Stimulated activated memory B cell treated with anti-CD40 and anti-IgM and Interleukin-4, amounts not matched to agents 10 μg/mL and 1 μg/mL and 100 μg/mL, for 72 hours (primary cell): ENCODE data around the gene POLH.
A peak's percentile ranks its signal among the peaks of the same experiment; 100 is the strongest.
"Not testable (repeated sequence)": the region's sequence is repeated elsewhere in the genome, so short reads cannot be mapped to it uniquely, and the experiment has no call there.

Experiments
- ATAC-seq: fragments of 150-1000 bp; cut with Tn5 transposase; 2 replicates; pipeline ENCODE4 v1.10.0; 2021
- H3K27ac Mint-ChIP-seq: one replicate; pipeline ENCODE4 v1.8.0; 2022; ENCODE audit warnings: mild to moderate bottlenecking, mixed read lengths
- H3K27me3 Mint-ChIP-seq: one replicate; pipeline ENCODE4 v1.8.0; 2022; ENCODE audit warnings: mixed read lengths
- H3K36me3 Mint-ChIP-seq: one replicate; pipeline ENCODE4 v1.8.0; 2022; ENCODE audit warnings: mixed read lengths
- H3K4me1 Mint-ChIP-seq: one replicate; pipeline ENCODE4 v1.8.0; 2022; ENCODE audit warnings: mixed read lengths
- H3K4me3 Mint-ChIP-seq: one replicate; pipeline ENCODE4 v1.8.0; 2022; ENCODE audit warnings: mild to moderate bottlenecking, moderate library complexity, mixed read lengths
- H3K9me3 Mint-ChIP-seq: one replicate; pipeline ENCODE4 v1.8.0; 2022; ENCODE audit warnings: mixed read lengths

POLH gene

DNA sequence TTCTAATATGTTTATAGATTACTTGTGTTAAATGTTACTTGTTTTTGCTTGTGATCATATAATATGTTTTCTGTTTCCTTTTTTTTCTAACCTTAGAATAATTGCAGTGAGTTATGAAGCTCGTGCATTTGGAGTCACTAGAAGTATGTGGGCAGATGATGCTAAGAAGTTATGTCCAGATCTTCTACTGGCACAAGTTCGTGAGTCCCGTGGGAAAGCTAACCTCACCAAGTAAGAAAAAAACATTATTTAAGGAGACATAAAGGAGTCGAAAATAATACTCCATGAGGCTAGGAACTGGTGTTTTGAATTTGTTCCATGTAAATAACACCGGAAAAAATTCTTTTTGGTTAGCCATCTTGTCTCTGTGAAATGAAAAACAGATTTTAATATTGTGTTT, 6.9 kb downstream of the POLH start:
- Mint-ChIP-seq H3K27ac (no peak overlapping the region), H3K36me3 (peaks cover 31% of the 10 kb centered on the region), H3K4me3 (no peak overlapping the region), H3K4me1 (peaks cover 22% of the 10 kb centered on the region), H3K27me3 (no peaks in the 10 kb centered on the region), H3K9me3 (no peaks in the 10 kb centered on the region)
- ATAC-seq: no peak

DNA sequence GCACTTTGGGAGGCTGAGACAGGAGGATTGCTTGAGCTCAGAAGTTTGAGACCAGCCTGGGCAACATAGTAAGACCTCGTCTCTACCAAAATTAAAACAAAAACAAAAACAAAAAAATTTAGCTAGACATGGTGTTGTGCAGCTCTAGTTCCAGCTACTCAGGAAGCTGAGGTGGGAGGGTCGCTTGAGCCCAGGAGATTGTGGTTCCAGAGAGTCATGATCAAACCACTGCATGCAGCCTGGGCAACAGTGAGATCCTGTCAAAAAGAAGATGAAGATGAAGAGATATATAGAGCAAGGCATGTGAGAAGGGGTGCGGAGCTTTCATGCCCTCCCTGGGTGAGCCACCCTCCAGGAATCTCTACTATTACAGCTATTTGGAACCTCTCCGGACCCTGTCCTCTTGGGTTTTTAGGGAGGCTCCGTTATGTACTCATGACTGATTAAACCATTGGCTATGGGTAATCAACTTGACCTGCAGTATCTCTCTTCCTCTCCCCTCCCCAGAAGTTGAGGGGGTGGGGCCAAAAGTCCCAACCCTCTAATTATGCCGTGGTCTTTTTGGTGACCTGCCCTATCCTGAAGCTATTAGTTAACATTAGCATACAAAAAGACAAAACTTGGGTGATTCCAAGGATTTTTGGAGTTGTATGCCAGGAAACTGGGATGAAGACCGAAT, 9.0 kb downstream of the POLH start:
- Mint-ChIP-seq H3K27ac (no peak overlapping the region), H3K4me1 (peaks cover 6% of the 10 kb centered on the region), H3K9me3 (no peaks in the 10 kb centered on the region), H3K27me3 (no peaks in the 10 kb centered on the region), H3K36me3 (peaks cover 47% of the 10 kb centered on the region), H3K4me3 (no peak overlapping the region)
- no peak for ATAC-seq

DNA sequence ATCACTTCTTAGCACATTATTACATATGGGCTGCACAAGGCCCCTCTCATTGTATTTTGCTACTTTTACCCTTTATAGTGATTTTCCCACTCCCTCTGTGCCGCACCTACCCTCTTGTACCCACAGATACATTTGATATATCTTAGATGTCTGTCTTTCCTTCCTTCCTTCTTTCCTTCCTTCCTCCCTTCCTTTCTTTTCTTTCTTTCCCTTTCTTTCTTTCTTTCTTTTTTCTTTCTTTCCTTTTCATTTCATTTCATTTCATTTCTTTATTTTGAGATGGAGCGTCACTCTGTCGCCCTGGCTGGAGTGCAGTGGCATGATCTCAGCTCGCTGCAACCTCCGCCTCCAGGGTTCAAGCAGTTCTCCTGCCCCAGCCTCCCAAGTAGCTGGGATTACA, 12.2 kb downstream of the POLH start:
- H3K27ac Mint-ChIP-seq: no peak overlapping the region
- peaks cover 6% of the 10 kb centered on the region for H3K4me1 Mint-ChIP-seq
- no peaks in the 10 kb centered on the region for H3K27me3 Mint-ChIP-seq
- H3K9me3 Mint-ChIP-seq: no peaks in the 10 kb centered on the region
- no peak for ATAC-seq
- H3K36me3 Mint-ChIP-seq: peaks cover 48% of the 10 kb centered on the region
- H3K4me3 Mint-ChIP-seq: no peak overlapping the region

DNA sequence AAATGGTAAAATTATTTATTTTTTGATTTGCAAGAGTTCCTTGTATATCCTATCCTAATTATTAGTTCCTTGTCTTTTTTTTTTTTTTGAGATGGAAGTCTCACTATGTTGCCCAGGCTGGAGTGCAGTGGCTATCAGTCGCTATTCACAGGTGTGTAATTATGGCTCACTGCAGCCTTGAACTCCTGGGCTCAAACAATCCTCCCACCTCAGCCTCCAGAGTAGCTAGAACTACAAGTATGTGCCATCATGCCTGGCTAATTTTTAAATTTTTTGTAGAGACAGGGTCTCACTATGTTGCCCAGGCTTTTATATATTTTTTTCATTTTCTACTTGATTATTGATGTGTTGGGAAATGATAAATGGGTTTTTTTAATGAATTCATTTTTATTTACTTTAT, 13.6 kb downstream of the POLH start:
- ATAC-seq, H3K27me3 Mint-ChIP-seq, H3K27ac Mint-ChIP-seq, H3K4me1 Mint-ChIP-seq, H3K4me3 Mint-ChIP-seq, H3K9me3 Mint-ChIP-seq: not testable (repeated sequence)
- peaks cover 39% of the 10 kb centered on the region for H3K36me3 Mint-ChIP-seq

DNA sequence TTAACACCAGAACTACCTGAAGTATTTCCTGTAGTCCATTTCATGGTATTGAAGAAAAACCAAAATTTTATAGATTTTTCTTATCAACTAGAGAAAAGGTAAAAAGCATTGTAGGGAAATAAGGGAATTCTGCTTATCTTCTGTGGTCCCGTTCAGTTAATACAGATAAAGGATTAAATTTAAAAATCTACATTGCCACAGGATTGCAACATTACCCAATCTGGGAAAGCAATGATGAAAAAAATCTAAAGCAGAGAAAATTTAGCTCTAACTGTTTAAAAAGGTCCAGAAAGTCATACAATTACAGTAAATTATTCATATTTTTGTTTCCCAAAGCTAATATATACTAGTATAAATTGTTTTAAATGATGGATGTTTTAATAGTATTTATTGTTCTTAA, 18.0 kb downstream of the POLH start:
- no peak for ATAC-seq
- Mint-ChIP-seq H3K27ac (no peak overlapping the region), H3K36me3 (peaks cover 30% of the 10 kb centered on the region), H3K4me1 (no peaks in the 10 kb centered on the region), H3K4me3 (no peak overlapping the region), H3K9me3 (no peaks in the 10 kb centered on the region), H3K27me3 (no peaks in the 10 kb centered on the region)

DNA sequence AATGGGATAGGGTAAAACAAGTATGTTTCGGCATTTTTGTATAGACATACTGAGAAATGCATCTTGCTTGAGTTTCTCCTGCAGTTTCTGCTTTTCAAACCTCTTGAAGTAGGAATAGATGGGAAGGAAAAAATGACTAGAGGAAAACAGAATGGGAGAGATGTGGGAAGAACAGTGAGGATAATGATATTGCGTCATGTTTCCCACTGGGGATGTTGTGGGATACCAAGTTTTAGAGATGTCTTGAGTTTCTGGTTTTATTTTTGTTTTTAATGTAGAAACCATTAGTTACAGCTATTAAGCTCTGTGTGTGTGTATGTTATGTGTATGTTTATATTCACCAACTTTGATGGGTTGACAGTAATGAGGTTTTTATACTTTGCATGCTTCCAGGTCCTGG, 24.6 kb downstream of the POLH start:
- H3K4me3 Mint-ChIP-seq: no peak overlapping the region
- no peak for ATAC-seq
- no peaks in the 10 kb centered on the region for H3K27me3 Mint-ChIP-seq
- H3K4me1 Mint-ChIP-seq: no peaks in the 10 kb centered on the region
- peaks cover 53% of the 10 kb centered on the region for H3K36me3 Mint-ChIP-seq
- H3K27ac Mint-ChIP-seq: no peak overlapping the region
- no peaks in the 10 kb centered on the region for H3K9me3 Mint-ChIP-seq

DNA sequence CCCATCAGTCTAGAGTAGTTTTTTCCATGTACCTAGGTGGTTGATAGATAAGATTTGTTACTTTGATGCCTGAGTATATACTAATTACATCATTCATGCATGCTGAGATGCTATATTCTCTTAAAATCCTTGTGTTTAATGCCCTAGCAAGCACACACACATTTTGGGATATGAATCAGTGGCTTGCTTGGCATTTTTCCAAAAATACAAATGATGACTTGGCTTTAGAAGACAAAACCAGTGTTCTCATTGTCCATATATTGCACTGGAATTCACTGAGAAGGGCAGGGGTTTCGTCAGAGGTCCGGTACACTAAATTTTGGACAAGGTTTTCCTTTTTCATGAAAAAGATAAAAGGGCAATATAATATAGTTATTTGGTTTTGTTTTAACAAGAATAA, 28.2 kb downstream of the POLH start:
- Mint-ChIP-seq H3K4me3 (no peak overlapping the region), H3K36me3 (peaks cover 53% of the 10 kb centered on the region), H3K4me1 (peaks cover 13% of the 10 kb centered on the region), H3K27me3 (no peaks in the 10 kb centered on the region), H3K9me3 (no peaks in the 10 kb centered on the region), H3K27ac (no peak overlapping the region)
- ATAC-seq: no peak

DNA sequence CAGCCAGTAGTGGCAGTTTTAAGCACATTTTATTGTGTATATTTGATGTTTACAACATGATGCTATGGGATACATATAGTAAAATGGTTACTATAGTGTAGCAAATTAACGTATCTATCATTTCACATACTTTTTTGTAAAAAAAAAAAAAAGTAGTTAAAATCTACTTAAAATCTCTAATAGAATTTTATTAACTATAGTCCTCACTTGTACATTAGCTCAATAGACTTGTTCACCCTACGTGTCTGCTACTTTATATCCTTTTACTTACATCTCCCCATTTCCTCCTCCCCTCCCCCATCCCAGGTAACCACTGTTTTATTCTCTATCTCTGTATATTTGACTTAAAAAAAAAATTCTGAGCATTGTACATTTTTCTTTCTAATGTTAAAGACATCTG, 30.0 kb downstream of the POLH start:
- Mint-ChIP-seq H3K4me1 (peaks cover 15% of the 10 kb centered on the region), H3K4me3 (no peak overlapping the region), H3K9me3 (no peaks in the 10 kb centered on the region), H3K36me3 (peaks cover 46% of the 10 kb centered on the region), H3K27me3 (no peaks in the 10 kb centered on the region), H3K27ac (no peak overlapping the region)
- ATAC-seq: no peak

DNA sequence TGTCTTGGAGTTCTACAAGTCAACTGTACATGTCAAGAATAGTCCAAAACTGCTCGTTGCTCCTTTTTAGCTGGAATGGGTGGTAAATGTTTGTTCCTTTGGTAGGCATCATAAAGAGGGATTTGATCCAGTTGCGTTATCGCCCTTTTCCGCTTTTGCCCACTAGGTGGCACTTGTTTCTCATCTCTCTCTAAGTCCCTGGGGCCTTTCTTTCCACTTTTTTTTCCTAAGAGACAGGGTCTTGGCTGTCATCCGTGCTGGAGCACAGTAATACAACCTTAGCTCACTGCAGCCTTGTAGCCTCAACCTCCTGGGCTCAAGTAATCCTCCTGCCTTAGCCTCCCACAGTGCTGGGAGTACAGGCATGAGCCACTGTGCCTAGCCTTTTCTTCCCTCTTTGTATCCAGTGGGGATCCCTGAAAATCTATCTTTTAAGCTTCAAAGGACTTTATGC, 32.4 kb downstream of the POLH start:
- ATAC-seq: no peak
- H3K27me3 Mint-ChIP-seq: no peaks in the 10 kb centered on the region
- no peak overlapping the region for H3K4me3 Mint-ChIP-seq
- no peaks in the 10 kb centered on the region for H3K9me3 Mint-ChIP-seq
- peaks cover 15% of the 10 kb centered on the region for H3K4me1 Mint-ChIP-seq
- H3K27ac Mint-ChIP-seq: peak overlapping the region; percentile 9
- H3K36me3 Mint-ChIP-seq: peaks cover 40% of the 10 kb centered on the region

DNA sequence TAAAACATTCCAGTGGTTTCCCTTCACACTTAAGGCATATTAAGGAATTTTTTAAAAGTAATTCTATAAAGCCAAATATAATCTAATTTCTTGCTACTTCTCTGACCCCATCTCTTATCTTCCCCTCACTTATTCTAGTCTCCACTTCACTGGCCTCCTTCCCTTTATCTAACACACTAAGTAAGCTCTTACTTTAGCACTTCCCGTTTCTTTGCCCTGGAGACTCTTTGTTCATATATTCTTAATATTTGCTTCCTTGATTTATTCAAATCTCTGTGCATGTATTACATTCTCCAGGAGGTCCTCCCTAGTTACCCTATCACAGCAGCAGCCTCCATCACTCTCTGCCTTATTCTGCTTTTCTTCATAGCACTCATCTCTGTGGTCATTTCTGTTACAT, 32.8 kb downstream of the POLH start:
- no peak for ATAC-seq
- Mint-ChIP-seq H3K4me1 (peaks cover 15% of the 10 kb centered on the region), H3K27me3 (no peaks in the 10 kb centered on the region), H3K4me3 (no peak overlapping the region), H3K9me3 (no peaks in the 10 kb centered on the region), H3K27ac (peak overlapping the region; percentile 9), H3K36me3 (peaks cover 42% of the 10 kb centered on the region)

DNA sequence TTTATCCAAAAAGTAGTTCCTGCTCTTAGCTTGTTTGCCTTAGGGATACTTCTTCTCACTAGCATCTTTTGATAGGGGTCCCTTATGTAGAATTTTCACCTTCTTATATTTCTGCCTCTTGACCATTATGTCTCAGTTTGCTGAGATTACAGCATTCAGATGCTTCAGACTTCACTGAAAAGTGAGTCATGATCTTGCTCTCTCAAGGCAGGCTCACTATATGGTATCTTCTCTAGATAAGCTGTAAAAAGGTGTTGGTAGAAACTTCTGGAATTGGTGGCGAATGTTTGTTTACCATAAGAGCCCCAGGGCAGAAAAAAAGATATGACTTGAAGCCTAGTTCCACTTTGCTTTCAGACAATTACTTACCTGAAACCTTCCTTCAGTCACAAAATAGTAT, 33.4 kb downstream of the POLH start:
- peaks cover 15% of the 10 kb centered on the region for H3K4me1 Mint-ChIP-seq
- peaks cover 41% of the 10 kb centered on the region for H3K36me3 Mint-ChIP-seq
- peak overlapping the region; percentile 9 for H3K27ac Mint-ChIP-seq
- H3K4me3 Mint-ChIP-seq: no peak overlapping the region
- no peak for ATAC-seq
- H3K27me3 Mint-ChIP-seq: no peaks in the 10 kb centered on the region
- no peaks in the 10 kb centered on the region for H3K9me3 Mint-ChIP-seq

DNA sequence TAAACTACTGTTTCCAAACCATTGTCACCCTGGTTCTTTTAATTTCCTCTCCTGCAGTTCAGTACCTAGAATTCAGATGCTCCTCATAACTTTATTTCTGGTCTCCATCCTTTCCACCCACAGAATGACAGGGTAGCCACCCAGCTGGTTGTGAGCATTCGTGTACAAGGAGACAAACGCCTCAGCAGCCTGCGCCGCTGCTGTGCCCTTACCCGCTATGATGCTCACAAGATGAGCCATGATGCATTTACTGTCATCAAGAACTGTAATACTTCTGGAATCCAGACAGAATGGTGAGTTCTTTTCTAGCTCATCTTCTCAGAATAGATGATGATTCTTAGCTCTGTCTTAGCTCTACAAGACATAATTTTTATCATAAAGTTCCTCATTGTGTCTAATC, 34.4 kb downstream of the POLH start:
- H3K9me3 Mint-ChIP-seq: no peaks in the 10 kb centered on the region
- H3K4me3 Mint-ChIP-seq: no peak overlapping the region

DNA sequence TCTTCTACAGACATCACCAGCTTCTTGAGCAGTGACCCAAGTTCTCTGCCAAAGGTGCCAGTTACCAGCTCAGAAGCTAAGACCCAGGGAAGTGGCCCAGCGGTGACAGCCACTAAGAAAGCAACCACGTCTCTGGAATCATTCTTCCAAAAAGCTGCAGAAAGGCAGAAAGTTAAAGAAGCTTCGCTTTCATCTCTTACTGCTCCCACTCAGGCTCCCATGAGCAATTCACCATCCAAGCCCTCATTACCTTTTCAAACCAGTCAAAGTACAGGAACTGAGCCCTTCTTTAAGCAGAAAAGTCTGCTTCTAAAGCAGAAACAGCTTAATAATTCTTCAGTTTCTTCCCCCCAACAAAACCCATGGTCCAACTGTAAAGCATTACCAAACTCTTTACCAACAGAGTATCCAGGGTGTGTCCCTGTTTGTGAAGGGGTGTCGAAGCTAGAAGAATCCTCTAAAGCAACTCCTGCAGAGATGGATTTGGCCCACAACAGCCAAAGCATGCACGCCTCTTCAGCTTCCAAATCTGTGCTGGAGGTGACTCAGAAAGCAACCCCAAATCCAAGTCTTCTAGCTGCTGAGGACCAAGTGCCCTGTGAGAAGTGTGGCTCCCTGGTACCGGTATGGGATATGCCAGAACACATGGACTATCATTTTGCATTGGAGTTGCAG, 37.9 kb downstream of the POLH start:
- Mint-ChIP-seq H3K27ac (no peak overlapping the region), H3K27me3 (no peaks in the 10 kb centered on the region), H3K9me3 (no peaks in the 10 kb centered on the region), H3K4me1 (peaks cover 4% of the 10 kb centered on the region), H3K4me3 (no peak overlapping the region), H3K36me3 (peaks cover 19% of the 10 kb centered on the region)
- ATAC-seq: no peak

More for the DNA sequence above, 34.4 kb downstream of the POLH start:
- no peak for ATAC-seq
- H3K27me3 Mint-ChIP-seq: no peaks in the 10 kb centered on the region
- peaks cover 35% of the 10 kb centered on the region for H3K36me3 Mint-ChIP-seq
- H3K4me1 Mint-ChIP-seq: peaks cover 15% of the 10 kb centered on the region
- no peak overlapping the region for H3K27ac Mint-ChIP-seq

DNA sequence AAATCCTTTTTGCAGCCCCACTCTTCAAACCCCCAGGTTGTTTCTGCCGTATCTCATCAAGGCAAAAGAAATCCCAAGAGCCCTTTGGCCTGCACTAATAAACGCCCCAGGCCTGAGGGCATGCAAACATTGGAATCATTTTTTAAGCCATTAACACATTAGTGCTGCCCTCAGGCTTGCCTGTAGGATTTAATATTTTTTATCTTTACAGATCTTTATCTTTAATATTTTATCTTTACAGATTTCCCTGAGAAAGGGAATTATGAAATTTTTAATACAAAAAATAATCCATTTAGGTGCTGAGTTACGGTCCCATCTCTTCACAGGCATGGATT, 38.4 kb downstream of the POLH start:
- Mint-ChIP-seq H3K9me3 (no peaks in the 10 kb centered on the region), H3K4me1 (no peaks in the 10 kb centered on the region), H3K4me3 (no peak overlapping the region), H3K36me3 (peaks cover 16% of the 10 kb centered on the region), H3K27ac (no peak overlapping the region), H3K27me3 (no peaks in the 10 kb centered on the region)
- ATAC-seq: no peak

DNA sequence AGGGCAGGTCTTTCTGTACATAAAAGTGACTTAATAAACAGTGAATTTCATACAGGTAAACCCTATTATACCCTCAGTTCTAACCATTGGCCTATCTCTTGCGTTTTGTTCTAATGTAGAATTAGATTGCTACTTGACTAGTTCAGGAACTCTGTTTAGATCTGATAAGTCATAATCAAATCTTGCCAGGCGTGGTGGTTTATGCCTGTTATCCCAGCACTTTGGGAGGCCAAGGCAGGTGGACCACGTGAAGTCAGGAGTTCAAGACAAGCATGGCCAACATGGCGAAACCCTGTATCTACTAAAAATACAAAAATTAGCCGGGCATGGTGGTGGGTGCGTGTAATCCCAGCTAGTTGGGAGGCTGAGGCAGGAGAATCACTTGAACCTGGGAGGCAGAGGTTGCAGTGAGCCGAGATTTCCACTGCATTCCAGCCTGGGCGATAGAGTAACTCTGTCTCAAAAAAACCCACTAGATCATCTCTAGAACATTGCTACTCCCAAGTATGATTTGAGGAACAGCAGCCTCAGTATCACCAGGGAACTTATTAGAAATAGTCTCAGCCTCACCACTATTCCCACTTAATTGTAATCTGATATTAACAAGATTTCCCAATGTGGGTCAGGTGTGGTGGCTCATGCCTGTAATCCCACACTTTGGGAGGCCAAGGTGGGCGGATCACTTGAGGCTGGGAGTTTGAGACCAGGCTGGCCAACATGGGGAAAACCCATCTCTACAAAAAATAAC, 40.9 kb downstream of the POLH start:
- Mint-ChIP-seq H3K27ac (no peak overlapping the region), H3K4me3 (no peak overlapping the region), H3K27me3 (no peaks in the 10 kb centered on the region), H3K36me3 (peaks cover 22% of the 10 kb centered on the region), H3K9me3 (no peaks in the 10 kb centered on the region), H3K4me1 (peaks cover 6% of the 10 kb centered on the region)
- no peak for ATAC-seq
